ENCODE data around the gene RPL35. TPM values are rescaled to one million over a fixed set of nuclear protein-coding genes. Genes with fewer than 3 reads are reported as not detected.
A peak's percentile ranks its signal among the peaks of the same experiment; 100 is the strongest.

RPL35 gene
- total and polyA plus RNA-seq, 7 experiments from 2014 or later, result 1,415 to 2,135 (median 1,872) TPM

DNA sequence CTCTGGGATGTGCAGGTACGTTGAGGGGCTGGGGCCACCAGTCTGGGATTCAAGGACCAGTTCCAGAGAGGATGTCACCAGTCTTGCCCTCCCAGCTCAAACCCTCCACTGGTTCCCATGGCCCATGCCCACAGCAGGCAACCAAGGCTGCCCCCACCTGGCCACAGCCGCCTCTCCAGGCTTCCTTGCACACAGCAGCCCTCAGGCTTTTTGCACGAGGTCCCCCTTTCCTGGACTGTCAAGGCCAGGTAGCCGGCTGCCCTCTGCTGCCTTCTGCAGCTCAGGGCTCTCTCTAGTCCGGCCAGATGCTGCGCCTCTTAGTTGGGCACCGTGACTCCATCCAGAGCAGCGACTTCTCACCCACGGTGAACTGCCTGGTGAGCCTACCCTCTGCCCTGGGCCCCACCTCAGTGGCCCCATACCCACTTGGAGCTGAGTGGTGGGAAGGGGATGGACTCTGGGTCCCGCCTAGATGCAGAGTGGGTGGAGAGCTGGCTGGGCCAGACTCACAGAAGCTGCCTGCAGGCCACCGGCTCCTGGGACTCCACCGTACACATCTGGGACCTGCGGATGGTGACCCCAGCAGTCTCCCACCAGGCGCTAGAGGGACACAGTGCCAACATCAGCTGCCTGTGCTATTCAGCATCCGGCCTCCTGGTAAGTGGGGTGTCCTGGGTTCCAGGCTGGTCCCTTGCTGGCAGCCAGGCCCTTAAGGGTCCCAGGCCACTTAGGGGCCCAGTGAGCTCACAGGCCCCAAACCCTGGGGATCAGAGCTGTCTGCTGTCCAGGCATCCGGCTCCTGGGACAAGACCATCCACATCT lies 5.6 kb downstream of the RPL35 start:
- intact Hi-C loops (cut with micrococcal nuclease), result loop anchor here in 1 of 2 donors (10.0 kb wide), 1 partner anchor 241 kb away; no protein-coding TSS in a partner anchor
- peaks cover 4 to 23% (median 11%) of the 10 kb centered on the region in 5 donors for H3K36me3 Mint-ChIP-seq
- Histone ChIP-seq H3K4me3 (ENCODE audit: low read length) (no peak overlapping the region), H3K27ac (ENCODE audit: low read depth, low read length) (no peak overlapping the region), H3K4me1 (ENCODE audit: control insufficient read depth in 2 of 2, insufficient read depth in 2 of 2, low read length in 2 of 2) (peaks cover 15 to 23% of the 10 kb centered on the region in 2 donors), H3K27me3 (ENCODE audit: control insufficient read depth in 2 of 2, insufficient read depth in 2 of 2, low read length in 2 of 2) (no peaks in the 10 kb centered on the region), H3K9me3 (ENCODE audit: control insufficient read depth in 2 of 3, low read length in 3 of 3) (no peaks in the 10 kb centered on the region), H3K36me3 (ENCODE audit: control insufficient read depth in 2 of 3, insufficient read depth in 3 of 3, low read length in 3 of 3) (peaks cover 0 to 48% (median 6%) of the 10 kb centered on the region in 3 experiments)
- no peak overlapping the region for H3K4me3 Mint-ChIP-seq
- ChIA-PET POLR2A (interaction anchor here (1.3 to 1.4 kb wide), 2 partner anchors 24 to 89 kb away, joined by 4 read pairs; no protein-coding TSS in a partner anchor), CTCF (interaction anchor here (0.6 to 5.4 kb wide), 6 partner anchors 13 to 1826 kb away, joined by 3 to 66 read pairs (median 3); partner anchors contain the start of genes NR6A1 and OLFML2A)
- H3K27ac Mint-ChIP-seq, result no peak overlapping the region
- peaks cover 12 to 35% (median 25%) of the 10 kb centered on the region in 7 donors for H3K4me1 Mint-ChIP-seq
- no peaks in the 10 kb centered on the region for H3K9me3 Mint-ChIP-seq
- peaks cover 2 to 5% (median 3%) of the 10 kb centered on the region in 5 donors for H3K27me3 Mint-ChIP-seq
- DNase-seq (no peak), ATAC-seq (no peak)

DNA sequence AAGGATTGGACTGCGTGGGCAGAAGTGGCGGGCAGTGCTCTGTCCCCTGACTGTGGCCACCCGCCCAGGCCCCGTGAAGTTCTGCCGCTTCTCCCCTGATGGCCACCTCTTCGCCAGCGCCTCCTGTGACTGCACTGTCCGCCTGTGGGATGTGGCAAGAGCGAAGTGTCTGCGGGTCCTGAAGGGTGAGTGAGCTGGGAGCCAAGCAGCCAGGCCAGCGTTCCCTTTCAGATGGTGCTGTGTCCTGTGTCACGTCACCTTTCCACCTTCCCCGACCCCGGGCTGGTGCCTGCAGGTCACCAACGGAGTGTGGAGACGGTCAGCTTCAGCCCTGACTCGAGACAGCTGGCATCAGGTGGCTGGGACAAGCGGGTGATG lies 6.2 kb downstream of the RPL35 start:
- Histone ChIP-seq H3K36me3 (ENCODE audit: control insufficient read depth in 2 of 3, insufficient read depth in 3 of 3, low read length in 3 of 3) (peaks cover 0 to 43% (median 6%) of the 10 kb centered on the region in 3 experiments), H3K4me3 (ENCODE audit: low read length) (no peak overlapping the region), H3K9me3 (ENCODE audit: control insufficient read depth in 2 of 3, low read length in 3 of 3) (no peaks in the 10 kb centered on the region), H3K4me1 (ENCODE audit: control insufficient read depth in 2 of 2, insufficient read depth in 2 of 2, low read length in 2 of 2) (peaks cover 9 to 17% of the 10 kb centered on the region in 2 donors), H3K27ac (ENCODE audit: low read depth, low read length) (no peak overlapping the region), H3K27me3 (ENCODE audit: control insufficient read depth in 2 of 2, insufficient read depth in 2 of 2, low read length in 2 of 2) (no peaks in the 10 kb centered on the region)
- no peak for DNase-seq
- no peak overlapping the region for H3K4me3 Mint-ChIP-seq
- CTCF ChIA-PET, result interaction anchor here (1.2 to 5.4 kb wide), 4 partner anchors 14 to 81 kb away, joined by 3 to 66 read pairs (median 3); partner anchors contain the start of genes NR6A1 and OLFML2A
- no peaks in the 10 kb centered on the region for H3K9me3 Mint-ChIP-seq
- H3K36me3 Mint-ChIP-seq, result peaks cover 3 to 20% (median 9%) of the 10 kb centered on the region in 5 donors
- intact Hi-C loops (cut with micrococcal nuclease), result loop anchor here in 1 of 2 donors (10.0 kb wide), 1 partner anchor 241 kb away; no protein-coding TSS in a partner anchor
- H3K27ac Mint-ChIP-seq, result peak overlapping the region in 1 of 9 donors; percentile 43
- ATAC-seq, result no peak
- POLR2A ChIA-PET, result no interaction called here
- H3K27me3 Mint-ChIP-seq, result peaks cover 5 to 11% (median 6%) of the 10 kb centered on the region in 5 donors
- H3K4me1 Mint-ChIP-seq, result peaks cover 11 to 30% (median 19%) of the 10 kb centered on the region in 7 donors

DNA sequence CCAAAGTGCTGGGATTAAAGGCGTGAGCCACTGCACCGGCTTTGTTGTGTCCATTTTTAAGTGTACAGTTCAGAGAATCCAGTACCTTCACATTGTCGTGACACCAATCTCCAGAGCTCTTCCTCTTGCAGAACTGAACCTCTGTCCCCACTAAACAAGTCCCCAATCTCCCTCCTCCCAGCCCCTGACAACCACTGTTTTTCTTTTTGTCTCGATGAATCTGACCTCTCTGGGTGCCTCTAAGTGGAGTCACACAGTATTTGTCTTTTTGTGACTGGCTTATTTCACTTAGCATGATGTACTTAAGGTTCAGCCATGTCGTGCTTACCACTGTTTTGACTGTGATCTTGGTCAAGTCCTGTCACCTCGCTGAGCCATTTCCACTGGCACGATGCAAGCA lies 6.9 kb downstream of the RPL35 start:
- peak overlapping the region in 5 of 9 donors; percentile 14 to 64 (median 43) for H3K27ac Mint-ChIP-seq
- intact Hi-C loops (cut with micrococcal nuclease), result loop anchor here (5.0 to 10.0 kb wide), 5 partner anchors 240 to 1588 kb away; partner anchors contain the start of genes PSMB7 (in 1 of the 2), SCAI (in 1 of the 2) and STRBP (in 1 of the 2)
- POLR2A ChIA-PET, result interaction anchor here (1.1 kb wide), 1 partner anchor 37 kb away, joined by 3 read pairs; no protein-coding TSS in a partner anchor
- no peaks in the 10 kb centered on the region for H3K27me3 ChIP-seq (ENCODE audit: control insufficient read depth in 2 of 2, insufficient read depth in 2 of 2, low read length in 2 of 2)
- peak overlapping the region in 3 of 10 donors; percentile 20 to 43 (median 40) for H3K4me3 Mint-ChIP-seq
- peaks cover 8 to 10% of the 10 kb centered on the region in 2 donors for H3K4me1 ChIP-seq (ENCODE audit: control insufficient read depth in 2 of 2, insufficient read depth in 2 of 2, low read length in 2 of 2)
- H3K27me3 Mint-ChIP-seq, result peaks cover 5 to 11% (median 8%) of the 10 kb centered on the region in 5 donors
- no peak overlapping the region for H3K27ac ChIP-seq (ENCODE audit: low read depth, low read length)
- peaks cover 0 to 13% (median 4%) of the 10 kb centered on the region in 5 donors for H3K36me3 Mint-ChIP-seq
- H3K4me3 ChIP-seq (ENCODE audit: low read length), result no peak overlapping the region
- ATAC-seq (no peak), DNase-seq (no peak)
- H3K9me3 ChIP-seq (ENCODE audit: control insufficient read depth in 2 of 3, low read length in 3 of 3), result no peaks in the 10 kb centered on the region
- CTCF ChIA-PET, result interaction anchor here (1.5 to 5.4 kb wide), 2 partner anchors 39 to 81 kb away, joined by 3 to 66 read pairs; partner anchors contain the start of genes NR6A1 and OLFML2A
- peaks cover 0 to 35% (median 6%) of the 10 kb centered on the region in 3 experiments for H3K36me3 ChIP-seq (ENCODE audit: control insufficient read depth in 2 of 3, insufficient read depth in 3 of 3, low read length in 3 of 3)
- H3K9me3 Mint-ChIP-seq, result no peaks in the 10 kb centered on the region
- peaks cover 5 to 23% (median 11%) of the 10 kb centered on the region in 7 donors for H3K4me1 Mint-ChIP-seq

DNA sequence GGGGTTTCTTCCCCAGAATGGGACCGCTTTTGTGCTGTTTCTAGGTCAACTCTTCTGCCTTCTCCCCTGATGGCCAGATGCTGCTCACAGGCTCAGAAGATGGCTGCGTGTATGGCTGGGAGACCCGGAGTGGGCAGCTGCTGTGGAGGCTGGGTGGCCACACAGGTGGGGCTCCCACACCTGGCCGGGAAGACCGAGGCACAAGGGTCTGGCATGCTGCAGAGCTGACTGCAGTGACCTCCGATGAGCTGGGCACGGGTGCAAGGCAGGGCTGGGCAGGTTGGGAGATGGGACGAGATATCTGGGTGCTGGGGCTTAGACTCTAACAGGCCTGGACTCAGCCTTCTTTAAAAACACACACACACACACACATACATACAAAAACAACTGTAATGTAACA lies 7.6 kb downstream of the RPL35 start:
- Mint-ChIP-seq H3K27ac (peak overlapping the region in 2 of 9 donors; percentile 9 to 23), H3K4me1 (peaks cover 4 to 18% (median 6%) of the 10 kb centered on the region in 7 donors), H3K4me3 (peak overlapping the region in 4 of 10 donors; percentile 1 to 75 (median 68)), H3K27me3 (peaks cover 5 to 11% (median 9%) of the 10 kb centered on the region in 5 donors), H3K36me3 (peaks cover 0 to 13% (median 0%) of the 10 kb centered on the region in 5 donors), H3K9me3 (no peaks in the 10 kb centered on the region)
- DNase-seq, result no peak
- Histone ChIP-seq H3K27me3 (ENCODE audit: control insufficient read depth in 2 of 2, insufficient read depth in 2 of 2, low read length in 2 of 2) (no peaks in the 10 kb centered on the region), H3K4me3 (ENCODE audit: low read length) (no peak overlapping the region), H3K27ac (ENCODE audit: low read depth, low read length) (no peak overlapping the region), H3K4me1 (ENCODE audit: control insufficient read depth in 2 of 2, insufficient read depth in 2 of 2, low read length in 2 of 2) (peaks cover 8% of the 10 kb centered on the region in 2 donors), H3K36me3 (ENCODE audit: control insufficient read depth in 2 of 3, insufficient read depth in 3 of 3, low read length in 3 of 3) (peaks cover 0 to 29% (median 6%) of the 10 kb centered on the region in 3 experiments), H3K9me3 (ENCODE audit: control insufficient read depth in 2 of 3, low read length in 3 of 3) (no peaks in the 10 kb centered on the region)
- ATAC-seq, result no peak
- POLR2A ChIA-PET, result interaction anchor here (0.9 to 2.9 kb wide), 4 partner anchors 7 to 388 kb away, joined by 3 to 14 read pairs (median 5); partner anchors contain the start of genes ARPC5L, NR6A1 and RPL35
- CTCF ChIA-PET, result interaction anchor here (0.9 to 5.4 kb wide), 6 partner anchors 38 to 143 kb away, joined by 3 to 66 read pairs (median 3); partner anchors contain the start of genes NR6A1 and OLFML2A
- intact Hi-C loops (cut with micrococcal nuclease), result loop anchor here (5.0 to 10.0 kb wide), 5 partner anchors 239 to 1587 kb away; partner anchors contain the start of genes PSMB7 (in 1 of the 2), SCAI (in 1 of the 2) and STRBP (in 1 of the 2)

DNA sequence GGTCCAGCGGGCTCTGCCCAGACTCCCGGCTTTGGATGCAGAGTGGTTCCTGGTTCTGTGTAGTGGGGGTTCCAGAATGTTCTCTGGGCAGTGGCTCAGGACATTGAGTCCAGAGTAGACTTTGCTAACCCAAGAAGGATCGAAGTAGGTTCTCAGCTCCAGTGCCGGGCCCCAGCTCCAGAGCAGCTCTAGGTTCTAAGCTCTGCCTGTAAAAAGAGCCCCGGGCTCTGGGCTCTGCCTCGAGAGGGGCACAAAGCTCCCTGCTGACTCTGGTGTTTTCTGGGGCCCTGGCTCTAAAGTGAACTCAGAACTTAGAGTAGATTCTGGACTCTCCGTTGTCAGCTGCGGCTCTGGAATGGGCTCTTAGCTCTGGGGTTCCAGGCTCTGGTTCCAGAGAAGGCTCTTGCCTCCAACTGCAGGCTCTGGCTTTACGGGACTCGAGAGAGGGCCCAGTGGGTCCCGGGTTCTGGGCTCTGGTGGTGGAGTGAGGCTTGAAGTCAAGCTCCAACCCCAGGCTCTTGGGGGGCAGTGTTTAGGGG lies 8.1 kb downstream of the RPL35 start:
- ATAC-seq, result no peak
- no peaks in the 10 kb centered on the region for H3K9me3 Mint-ChIP-seq

More for the DNA sequence above, 8.1 kb downstream of the RPL35 start:
- peaks cover 5 to 11% (median 9%) of the 10 kb centered on the region in 5 donors for H3K27me3 Mint-ChIP-seq
- no peak for DNase-seq
- ChIA-PET POLR2A (interaction anchor here (0.6 to 2.9 kb wide), 4 partner anchors 8 to 392 kb away, joined by 3 to 14 read pairs (median 6); partner anchors contain the start of genes ARPC5L, NR6A1 and RPL35), CTCF (interaction anchor here (0.8 to 5.4 kb wide), 9 partner anchors 16 to 237 kb away, joined by 3 to 66 read pairs (median 3); partner anchors contain the start of genes NR6A1 and OLFML2A)
- peaks cover 0 to 24% (median 6%) of the 10 kb centered on the region in 3 experiments for H3K36me3 ChIP-seq (ENCODE audit: control insufficient read depth in 2 of 3, insufficient read depth in 3 of 3, low read length in 3 of 3)
- H3K4me3 Mint-ChIP-seq, result peak overlapping the region in 9 of 10 donors; percentile 54 to 75 (median 67)
- H3K4me1 Mint-ChIP-seq, result peaks cover 4 to 18% (median 6%) of the 10 kb centered on the region in 7 donors
- H3K9me3 ChIP-seq (ENCODE audit: control insufficient read depth in 2 of 3, low read length in 3 of 3), result no peaks in the 10 kb centered on the region
- H3K27ac Mint-ChIP-seq, result no peak overlapping the region
- no peak overlapping the region for H3K4me3 ChIP-seq (ENCODE audit: low read length)
- H3K36me3 Mint-ChIP-seq, result peaks cover 0 to 9% (median 0%) of the 10 kb centered on the region in 5 donors
- no peaks in the 10 kb centered on the region for H3K27me3 ChIP-seq (ENCODE audit: control insufficient read depth in 2 of 2, insufficient read depth in 2 of 2, low read length in 2 of 2)
- peaks cover 8% of the 10 kb centered on the region in 2 donors for H3K4me1 ChIP-seq (ENCODE audit: control insufficient read depth in 2 of 2, insufficient read depth in 2 of 2, low read length in 2 of 2)
- H3K27ac ChIP-seq (ENCODE audit: low read depth, low read length), result peak overlapping the region; percentile 46
- intact Hi-C loops (cut with micrococcal nuclease), result loop anchor here (1.0 to 10.0 kb wide), 13 partner anchors 9 to 1586 kb away; partner anchors contain the start of genes ARPC5L (in 1 of the 2), PSMB7 (in 1 of the 2), SCAI (in 1 of the 2) and STRBP (in 1 of the 2)
